Ecto neural progenitor cell (in vitro differentiated cells): ENCODE data around the gene C5orf15.

Experiments used
- DNase-seq: peaks from one replicate; pipeline ENCODE4 v3.0.0-alpha.2; 2018; ENCODE audit warnings: low spot score

The C5orf15 gene

DNA sequence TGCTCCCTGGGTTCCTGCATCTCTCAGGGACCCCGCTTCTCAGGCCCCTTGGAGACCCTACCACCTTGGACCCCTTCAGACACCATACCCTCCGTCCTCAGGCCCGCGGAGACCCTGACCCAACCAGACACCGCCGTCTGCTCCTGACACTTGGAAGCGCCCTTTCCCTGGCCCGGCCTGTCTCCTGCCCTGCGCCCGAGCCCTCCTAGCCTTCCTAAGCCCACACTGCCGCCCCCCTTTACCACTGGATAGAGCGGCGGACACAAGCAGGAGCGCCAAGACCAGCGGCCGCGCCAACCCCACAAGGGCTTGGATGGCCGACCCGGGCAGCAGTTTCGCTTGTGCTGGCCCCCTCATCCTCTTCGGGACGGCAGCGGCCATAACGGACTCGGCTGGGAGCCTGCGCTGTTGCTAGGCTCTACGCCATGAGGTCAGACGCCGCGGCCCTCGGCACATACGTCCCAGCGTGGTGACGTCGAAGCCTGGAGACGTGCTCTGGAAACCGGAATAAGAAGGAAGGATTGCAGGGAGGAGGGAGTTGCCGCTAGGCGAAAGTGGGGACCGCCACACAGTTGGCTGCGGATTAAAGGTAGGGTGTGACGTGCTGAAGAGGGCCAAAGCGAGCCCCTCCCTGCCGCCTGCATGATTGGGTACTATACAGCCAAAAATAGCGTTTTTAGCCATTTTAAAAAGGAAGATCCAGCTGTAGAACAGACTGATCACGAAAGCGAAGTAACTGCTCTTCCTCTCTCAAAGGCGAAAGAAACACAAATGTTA lies at the start of gene C5orf15:
TSS of gene C5orf15 (minus strand) at position 422 of the 777 bp plus-strand sequence. CDS start at position 381, 41 bp downstream.
- peak; percentile 94 for DNase-seq

DNA sequence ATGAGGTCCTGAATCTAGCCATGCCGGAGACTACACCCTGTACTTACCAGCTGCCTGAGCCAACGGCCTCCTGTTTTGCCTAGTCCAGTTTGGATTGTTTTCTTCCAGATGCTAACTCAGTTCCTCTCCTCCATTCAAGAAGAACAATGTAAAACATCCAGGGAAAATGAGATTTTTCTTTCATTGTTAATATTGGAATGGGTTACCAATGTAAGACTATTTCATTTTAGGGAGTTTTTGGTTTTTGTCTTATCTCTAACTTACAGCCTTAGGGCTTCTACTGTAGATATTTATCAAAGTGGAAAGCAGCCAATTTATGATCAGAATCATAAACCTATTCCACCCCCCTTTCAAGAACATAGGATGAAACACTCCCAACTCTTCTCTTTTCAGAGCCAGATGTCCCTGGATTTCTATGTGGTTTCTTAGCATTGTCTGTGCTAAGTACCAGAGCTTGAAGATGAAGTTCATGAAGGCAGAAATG lies 39.9 kb upstream of the C5orf15 start:
- DNase-seq, result no peak

DNA sequence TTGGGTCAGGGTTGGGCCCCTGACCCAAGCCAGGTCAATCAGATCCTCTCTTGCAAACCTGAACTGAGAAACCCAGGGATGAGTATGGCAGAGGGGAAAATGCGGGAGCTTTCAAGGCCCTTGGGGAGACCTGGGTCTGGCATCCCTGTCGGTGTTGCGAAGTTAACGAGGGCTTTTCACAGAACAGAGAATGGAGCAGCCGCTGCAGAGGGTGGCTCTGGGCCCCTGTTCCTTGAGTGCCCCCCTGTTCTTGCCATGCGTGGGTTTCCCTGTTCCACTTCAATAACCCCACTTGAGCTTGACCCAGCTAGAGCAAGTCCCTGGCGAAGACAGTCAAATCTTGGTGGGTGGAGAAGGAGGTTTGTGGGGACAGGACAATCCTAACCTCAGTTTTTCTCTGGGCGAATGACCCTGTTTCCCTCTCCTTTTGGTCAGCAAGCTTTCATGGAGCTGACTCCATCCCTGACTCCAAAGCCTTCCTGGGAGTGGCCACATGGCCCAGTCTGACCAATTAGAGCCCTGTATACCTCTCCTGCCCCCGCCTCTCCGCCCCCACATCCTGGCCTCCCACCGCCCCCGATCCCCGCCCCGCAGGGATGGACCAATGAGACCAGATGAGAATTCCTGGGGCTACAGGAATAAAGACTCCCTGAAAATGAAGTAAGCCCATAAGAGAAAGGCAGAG lies 39.3 kb upstream of the C5orf15 start:
- DNase-seq, result peak; percentile 70

DNA sequence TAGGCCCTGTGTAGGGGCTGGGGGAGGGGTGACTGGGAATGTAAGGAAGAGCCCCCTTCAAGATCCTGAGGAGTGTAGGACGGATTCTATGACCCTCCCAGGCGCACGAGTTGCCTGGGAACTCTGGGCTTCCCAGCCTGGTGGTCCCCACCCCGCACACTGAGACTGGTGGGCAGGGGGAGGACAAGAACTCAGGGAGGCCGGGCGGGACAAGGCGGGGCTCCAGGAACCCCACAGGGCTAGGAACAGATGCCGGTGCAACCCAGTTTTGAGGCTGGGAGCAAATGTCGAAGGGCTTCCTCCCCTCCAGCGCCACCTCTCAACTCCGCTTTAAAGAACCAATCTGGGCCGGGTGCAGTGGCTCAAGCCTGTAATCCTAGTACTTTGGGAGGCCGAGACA lies 37.7 kb upstream of the C5orf15 start:
- DNase-seq, result no peak

DNA sequence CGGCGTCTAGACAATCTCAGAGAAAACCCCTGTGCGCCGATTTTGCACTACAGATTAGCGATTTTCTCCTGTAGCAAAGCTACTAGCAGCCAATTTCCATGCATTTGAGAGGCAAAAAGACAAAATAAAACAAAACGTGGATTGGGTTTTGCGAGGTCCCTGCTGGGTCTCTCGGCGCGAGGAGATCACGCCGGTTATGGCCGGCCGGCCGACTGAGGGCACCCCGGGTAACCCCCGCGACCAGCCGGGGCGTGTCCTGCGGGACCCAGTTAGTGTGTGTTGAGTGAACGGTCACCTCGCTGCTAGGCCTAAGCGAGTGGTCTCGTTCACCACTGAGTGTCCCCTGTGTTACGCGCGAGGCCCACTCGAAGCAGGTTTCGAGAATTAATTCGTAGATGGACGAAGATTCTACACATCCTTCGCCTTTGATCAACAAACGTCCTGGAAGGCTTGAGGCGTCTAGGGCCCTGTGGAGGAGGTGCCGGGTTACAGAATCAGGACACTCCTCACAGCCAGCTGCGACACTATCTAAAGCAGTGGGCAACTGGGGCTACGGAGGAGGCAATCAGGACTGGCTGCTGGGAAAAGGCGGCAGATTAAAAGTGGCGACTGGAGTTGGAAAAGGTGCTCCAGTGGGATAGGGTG lies 37.1 kb upstream of the C5orf15 start:
- DNase-seq, result no peak

DNA sequence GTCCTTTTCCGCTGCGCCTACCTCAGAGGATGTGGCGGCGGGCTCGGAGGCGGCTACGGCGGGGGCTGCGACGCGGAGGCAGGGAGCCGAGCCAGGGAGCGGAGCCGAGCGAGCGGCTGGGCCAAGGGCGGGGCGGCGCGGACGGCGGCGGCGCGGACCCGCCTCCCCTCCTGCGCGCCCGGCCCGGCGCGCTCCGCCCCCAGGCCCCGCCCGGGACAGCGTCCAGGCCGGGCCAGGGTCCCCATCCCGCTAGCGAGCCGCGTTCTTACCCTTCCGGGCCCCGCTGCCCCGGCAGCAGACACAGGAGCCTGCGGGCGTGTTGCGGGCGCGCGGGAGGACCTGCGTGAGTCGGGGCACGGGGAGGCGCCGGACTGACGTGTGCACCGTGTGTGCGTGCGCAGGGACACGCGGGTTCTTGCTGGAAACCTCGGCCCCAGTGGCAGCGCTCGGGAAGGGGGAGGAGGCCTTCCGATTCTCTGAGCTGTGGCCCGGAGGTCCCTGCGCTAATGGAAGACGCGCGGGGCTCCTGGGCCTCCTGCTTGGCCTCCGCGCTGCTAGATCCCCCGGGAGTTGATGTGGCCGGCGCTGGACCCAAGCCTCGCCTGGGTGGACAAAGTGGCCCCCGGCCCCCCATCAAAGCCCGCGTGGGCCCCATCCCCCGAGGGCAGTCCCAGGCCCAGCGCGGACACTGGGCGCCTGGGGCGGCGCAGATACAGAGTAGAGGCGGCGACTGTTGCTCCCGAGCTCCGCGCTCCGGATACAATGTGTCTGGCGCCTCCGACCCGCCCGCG lies 36.4 kb upstream of the C5orf15 start, which contains the start of gene VDAC1:
TSS of gene VDAC1 (minus strand) at position 350 of the 791 bp plus-strand sequence. CDS start 11,963 bp downstream, outside the sequence.
- DNase-seq, result peak; percentile 88

DNA sequence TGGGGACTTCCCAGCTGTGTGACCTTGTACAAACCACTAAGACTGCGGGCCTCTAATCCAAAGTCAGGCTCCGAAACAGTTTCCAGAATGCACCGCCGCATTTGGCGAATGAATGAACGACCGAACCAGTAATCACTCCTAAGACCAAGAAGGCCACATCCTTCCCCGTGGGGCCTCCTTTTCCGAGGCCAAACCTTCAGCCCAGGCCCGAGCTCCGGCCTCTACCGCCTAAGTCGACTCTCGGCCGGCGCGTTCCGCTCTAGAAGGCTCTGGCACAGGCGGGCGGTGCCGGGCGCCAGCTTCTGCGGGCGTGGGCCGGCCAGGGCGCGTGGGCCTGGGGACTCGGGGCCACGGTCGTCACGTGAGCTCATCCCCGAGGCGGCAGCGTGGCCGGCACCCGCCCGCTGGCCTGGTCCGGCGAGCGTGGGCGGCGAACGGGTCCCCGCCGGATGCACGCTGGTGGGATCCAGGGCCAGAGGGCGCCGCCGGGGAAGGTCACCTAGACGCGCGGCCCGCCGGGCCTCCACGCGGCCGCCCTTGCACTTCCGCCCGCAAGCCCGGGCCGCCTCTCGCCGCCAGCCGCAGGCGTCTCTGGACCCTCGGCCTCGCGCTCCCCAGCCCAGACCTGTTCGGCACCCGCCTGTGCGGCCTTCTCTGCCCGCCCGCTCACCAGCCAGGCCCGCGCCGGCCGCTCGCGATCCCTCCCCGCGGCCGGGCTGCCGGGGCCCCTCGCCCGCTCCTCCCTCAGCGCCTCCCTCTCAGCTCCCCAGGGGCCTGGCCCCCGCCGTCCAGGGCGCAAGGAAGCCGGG lies 35.6 kb upstream of the C5orf15 start:
- DNase-seq, result peak; percentile 71

DNA sequence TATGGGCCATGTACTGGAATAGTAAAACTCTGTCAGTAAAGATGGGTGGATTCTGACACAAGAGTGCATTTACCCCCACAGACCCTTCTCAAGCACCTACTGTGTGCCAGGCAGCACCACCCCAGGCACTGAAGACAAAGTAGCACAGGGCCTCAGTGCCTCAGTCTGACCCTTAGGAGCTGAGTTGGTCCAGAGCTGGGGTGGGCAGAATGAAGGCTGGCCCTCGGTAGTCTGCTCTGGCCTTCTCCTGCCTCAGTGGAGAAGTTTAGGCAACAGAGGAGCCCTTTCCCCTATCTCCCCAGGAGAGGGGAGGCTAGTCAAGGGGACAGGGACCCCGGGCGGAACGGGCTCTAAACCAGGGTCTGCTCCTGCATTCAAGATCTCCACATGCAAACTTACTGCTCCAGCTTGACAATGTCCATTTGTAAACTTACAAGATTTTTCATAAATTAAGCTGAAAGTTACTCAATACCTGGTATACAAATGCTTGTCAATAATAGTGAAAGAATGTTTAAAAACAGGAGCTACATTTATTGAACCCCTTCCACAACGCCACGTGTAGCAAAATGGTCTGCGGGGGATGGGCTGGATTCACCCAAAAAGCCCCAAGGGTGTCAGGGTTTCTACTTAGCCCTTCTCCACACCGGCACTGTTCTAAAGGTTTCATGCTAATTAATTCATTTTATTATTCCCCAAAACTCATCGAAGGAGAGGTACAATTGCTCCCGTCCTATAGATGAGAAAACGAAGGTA lies 34.8 kb upstream of the C5orf15 start:
- DNase-seq, result no peak

DNA sequence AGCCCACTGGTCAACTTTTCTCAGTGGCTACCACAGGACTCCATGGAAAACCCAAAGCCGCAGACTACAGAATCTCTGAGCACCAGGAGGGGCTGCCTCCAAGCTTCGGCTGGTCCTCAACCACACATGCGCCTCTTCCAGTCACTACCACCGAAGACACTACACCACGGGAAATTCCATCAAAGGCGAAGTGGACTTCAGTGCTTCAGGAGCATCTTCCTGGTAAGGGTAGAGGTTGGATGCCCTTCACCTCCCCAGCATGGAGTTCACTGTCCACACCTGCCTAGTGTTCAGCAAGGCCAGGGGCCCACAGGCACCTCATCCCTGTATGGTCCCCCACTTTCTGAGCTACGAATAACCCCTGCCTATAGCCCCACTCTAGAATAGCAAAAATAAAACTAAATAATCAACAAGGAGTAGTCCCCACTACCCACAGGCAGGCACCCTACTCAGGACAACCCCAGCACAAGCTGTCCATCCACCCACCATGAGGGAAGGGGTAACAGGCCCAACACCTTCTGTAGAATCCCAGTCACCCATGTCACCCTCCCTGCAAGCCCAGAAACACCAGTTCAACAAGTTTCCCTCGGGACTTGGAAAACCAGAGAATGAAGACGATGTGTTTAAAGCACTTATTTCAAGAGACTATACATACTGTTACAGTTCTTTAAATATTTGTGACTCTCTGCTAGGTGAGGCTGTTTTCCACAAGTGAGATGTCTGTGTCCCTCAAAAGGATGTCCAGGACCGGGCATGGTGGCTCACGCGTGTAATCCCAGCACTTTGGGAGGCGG lies 33.7 kb upstream of the C5orf15 start:
- DNase-seq, result no peak

DNA sequence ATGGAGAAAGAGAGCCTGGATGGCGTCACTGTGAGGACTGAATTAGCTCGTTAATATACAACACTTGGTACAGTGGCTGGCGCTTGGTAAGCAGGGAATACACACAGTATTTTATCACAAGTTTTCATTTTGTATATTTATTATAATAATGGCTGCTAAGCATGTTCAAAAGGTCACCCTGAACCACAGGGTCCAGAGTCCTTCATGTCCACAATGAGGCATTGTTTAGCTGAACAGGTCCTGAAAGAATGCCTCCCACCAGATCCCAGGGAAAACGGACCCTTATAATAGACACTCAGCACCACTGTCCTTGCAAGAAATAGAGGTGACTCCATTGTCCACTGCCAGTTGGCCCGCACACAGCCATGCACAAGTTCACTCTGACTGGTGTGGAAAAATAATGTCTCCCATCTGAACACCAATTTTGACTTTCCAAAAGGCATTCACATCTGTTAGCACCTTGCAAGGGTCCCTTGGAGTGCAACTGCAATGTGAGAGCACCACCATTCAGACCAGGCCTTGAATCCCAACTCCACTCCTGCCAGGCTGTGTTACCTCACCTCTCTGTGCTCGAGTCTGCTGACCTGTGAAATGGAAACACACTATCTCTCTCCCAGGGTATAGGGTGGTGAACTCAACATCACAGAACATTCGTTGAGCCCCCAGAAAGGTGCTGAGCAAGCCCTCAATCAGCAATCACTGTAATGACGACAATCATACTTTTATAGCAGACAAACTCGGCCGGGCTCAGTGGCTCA lies 32.5 kb upstream of the C5orf15 start:
- no peak for DNase-seq

DNA sequence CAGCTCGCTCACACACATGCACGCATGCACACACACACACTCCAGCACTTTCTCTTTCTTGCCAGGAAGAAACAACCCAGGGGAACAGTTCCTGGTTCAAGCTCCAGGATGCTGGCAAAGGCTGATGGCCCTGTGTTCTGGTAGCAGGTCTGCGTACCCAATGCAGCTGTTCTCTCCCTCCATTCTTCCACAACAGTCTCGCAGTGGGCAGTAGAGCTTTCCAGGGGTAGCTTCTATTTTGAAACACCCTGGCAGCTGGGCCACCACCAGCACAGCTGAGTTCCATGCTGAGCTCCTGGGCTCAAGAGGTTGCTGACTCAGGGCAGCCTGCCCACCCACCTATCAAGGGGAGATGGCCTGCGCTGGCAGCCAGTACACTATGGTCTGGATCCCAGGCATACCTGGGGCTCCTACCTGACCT lies 31.7 kb upstream of the C5orf15 start:
- no peak for DNase-seq

DNA sequence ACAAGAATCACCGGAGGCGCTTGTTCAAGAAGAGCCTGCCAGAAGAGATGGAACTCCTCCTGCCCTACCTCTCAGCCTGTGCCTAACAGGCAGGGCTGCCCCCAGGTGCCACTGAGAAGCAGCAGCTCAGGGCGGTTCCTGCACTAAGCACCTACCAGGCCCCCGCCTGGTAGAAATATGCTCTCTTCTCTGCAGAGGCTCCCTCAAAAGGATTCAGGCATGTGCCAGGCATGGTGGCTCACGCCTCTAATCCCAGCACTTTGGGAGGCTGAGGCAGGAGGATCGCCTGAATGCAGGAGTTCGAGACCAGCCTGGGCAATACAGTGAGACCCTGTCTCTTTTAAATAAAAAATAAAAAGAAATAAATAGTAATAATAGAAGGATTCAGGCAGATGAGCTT lies 30.4 kb upstream of the C5orf15 start:
- DNase-seq, result no peak

DNA sequence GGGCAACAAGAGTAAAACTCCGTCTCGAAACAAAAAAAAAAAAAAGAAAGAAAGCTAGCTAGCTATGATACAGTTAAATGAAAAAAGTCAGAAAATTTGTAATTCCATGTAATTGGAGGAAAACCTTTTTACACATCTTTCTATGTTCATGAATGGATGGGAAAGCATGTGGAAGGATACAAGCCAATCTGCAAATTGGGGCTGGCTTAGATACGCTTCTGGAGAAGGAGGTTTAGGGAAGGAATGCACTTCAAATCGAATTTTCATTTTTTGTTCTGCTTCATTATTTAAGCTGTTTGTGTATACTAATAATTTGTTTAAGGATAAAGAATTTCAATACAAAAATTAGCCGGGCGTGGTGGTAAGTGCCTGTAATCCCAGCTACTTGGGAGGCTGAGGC lies 29.6 kb upstream of the C5orf15 start:
- DNase-seq, result no peak

DNA sequence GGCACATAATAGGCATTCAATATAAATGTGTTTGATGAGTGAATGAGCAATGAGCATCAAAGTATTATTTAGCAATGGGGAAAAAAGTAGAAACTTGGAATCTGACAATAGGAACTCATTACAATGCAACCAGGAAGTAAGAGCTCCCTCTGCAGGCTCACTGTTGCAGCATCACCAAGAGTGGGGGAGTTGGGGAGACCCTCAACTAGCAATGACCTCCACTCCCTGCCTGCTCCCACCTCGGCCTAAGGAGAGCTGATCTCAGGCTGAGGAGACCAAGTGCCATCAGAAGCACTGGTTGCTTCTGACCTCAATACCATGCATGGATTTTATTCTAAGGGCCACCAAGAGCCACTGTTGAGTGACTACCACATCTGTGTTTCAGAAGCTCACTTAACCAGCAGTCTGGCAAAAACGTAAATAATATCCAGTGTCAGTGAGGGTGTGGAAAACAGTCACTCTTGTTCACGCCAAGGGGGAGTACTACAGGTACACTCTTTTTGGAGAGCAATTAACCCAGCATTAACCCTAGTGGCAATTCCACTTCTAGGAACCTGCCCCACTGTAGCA lies 28.3 kb upstream of the C5orf15 start:
- DNase-seq, result no peak

DNA sequence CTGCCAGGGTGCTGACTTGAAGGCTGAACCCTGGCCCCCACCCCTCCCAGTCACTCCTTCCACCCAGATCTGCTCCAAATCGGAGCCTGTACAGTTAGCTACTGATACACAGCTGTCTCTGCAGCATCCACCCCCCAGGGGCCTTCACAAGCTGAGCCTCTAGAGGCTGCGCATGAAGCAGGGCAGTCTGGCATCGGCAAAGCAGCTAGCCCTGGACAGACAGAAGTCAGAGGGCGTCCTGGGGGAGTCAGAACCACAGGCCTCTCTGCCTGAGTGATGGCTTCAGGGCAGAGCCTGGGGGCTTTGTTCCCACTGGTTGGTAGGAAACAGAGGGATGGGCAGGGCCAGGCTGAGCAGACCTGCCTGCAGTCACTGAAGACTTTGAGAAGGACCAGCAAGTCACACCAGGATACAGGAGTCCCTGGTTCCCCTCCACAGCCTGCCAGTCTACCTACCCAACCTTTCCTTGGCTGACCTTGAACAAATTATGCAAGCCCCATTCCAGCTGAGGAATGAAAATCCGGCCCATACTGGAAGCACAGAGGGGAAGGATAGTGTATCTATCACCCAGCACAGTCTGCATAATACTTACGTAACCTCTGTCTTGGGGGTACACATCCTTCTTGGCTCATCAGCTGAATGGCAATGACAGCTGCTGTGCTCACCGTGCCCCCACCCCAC lies 27.6 kb upstream of the C5orf15 start:
- no peak for DNase-seq

DNA sequence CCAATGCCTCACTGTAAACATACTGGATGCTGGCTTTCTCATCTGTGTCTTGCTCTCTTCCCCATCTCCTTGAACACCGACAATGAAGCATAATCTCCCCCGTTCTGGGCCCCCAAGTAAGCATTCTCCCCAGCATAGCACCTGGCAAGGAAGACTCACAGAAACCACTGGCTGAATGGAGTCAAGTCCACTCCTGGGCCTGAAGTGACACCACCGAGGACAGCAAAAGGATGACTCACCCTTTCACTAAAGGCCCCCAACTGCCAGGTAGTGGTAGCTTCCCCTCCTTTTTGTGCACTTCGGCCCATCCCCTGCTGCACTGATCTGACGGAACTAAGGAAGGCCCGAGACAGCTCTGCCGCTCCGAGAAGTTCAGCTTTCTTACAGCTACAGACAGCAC lies 26.9 kb upstream of the C5orf15 start:
- DNase-seq, result no peak

DNA sequence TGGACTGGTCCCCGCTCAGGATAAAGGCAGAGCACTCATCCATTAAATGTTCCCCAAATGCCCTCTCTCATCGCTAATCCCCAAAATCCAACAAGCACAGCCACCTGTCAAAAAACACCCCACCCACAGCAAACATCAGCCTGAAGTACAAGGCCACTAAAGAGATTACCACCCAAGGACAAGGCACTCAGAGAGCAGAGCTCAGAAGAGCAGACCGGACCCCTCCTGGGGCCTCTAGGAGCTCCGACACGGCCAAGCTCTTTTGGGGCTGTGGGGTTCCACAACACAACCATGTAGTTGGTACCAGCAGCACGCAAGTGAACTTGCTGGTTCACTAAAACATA lies 26.5 kb upstream of the C5orf15 start:
- DNase-seq, result no peak
